HTR-8/SVneo (cell line): ENCODE data around the gene TAOK2.
"Not testable (repeated sequence)": the region's sequence is repeated elsewhere in the genome, so short reads cannot be mapped to it uniquely, and the experiment has no call there.

Experiments
- DNase-seq: peaks from one replicate; pipeline ENCODE4 v3.0.0; 2011; ENCODE audit warnings: low spot score, mixed read lengths; ENCODE audit not compliant: insufficient read length
- FAIRE-seq: peaks from 2 replicates; lab custom pipeline; 2011; peaks lifted over from hg19 to GRCh38; lab: Jason Lieb, UNC

The TAOK2 gene

DNA sequence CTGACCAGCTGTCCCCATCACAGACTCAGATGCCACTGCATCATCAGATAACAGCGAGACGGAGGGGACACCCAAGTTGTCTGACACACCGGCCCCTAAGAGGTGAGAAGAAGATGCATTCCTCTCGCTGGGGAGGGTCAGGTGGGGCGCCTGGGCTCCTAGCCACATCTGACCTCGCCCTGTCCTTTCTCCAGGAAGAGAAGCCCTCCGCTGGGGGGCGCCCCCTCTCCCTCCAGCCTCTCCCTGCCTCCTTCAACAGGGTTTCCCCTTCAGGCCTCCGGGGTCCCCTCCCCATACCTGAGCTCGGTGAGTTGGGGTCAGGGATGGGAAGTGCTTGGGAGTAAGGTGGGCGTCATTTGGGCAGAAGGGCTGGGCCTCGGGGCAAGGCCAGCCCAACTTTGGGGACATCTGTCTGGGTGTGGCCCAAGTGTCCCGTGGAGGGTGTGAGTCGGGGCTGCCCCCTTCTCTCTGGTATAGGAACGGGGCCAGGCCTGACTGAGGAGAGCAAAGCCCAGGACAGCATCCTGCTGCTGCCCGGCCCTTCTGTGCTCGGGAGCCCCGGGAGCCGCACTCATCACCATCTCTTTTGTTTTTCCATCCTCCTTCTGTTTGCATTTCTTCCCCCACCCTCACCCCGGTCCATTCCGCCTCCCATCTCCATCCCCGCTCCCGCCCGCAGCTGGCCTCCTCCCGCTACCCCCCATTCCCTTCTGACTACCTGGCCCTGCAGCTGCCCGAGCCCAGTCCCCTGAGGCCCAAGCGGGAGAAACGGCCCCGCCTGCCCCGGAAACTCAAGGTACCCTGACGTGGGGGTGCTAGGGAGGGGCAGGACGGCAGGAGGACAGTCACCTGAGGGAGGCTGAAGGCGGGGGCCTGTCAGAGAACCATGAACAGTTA, 27.3 kb downstream of the TAOK2 start:
- DNase-seq: no peak
- no peak for FAIRE-seq

- DNase-seq: no peak
- no peak for FAIRE-seq
Measured at GRCh38 chr16:30002614-30003346, 29.1 kb downstream of the TAOK2 start.

DNA sequence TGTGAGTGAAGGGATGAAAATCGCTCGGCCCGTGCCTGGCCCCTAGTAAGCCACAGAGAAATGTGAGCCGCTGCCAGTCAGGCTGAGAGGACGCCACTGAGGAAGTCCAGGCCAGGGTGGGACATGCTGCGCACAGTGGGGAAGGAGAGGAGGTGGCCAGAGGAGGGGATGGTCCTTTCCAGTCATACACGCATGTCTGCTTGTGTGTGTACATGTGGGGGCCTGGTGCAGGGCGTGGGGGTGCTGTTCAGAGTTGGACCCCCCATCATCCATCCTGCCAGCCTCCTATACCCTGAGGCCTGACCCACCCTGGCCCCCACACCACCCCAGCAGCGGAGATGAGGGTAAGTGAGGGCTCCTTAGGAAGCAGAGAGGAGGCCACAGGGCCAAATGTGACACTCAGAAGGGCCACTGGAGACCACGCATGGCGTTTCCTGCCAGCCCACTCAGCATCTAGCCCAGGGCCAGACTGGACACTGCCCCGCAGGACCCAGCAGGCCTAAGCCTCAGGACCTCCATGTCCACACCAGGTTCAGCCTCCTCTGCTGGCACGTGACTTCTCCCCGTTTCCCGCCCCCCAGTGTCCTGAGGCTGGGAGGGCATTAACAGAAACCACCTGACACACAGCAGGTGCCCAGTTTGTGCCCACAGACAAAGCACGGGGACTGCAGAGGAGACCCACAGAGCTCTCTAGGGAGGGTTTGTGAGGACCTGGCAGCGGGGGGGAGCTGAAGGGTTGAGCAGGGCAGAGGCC, 30.2 kb downstream of the TAOK2 start:
- DNase-seq: no peak
- FAIRE-seq: no peak

GRCh38 chr16:30004424-30004776, 30.7 kb downstream of the TAOK2 start:
- FAIRE-seq: no peak
- no peak for DNase-seq

GRCh38 chr16:30004811-30005242, 31.2 kb downstream of the TAOK2 start:
- no peak for FAIRE-seq
- DNase-seq: no peak

- no peak for FAIRE-seq
- peak; percentile 64 for DNase-seq
Measured at GRCh38 chr16:30005341-30006094, 31.9 kb downstream of the TAOK2 start.

- FAIRE-seq (no peak), DNase-seq (no peak)
Measured at GRCh38 chr16:30006095-30006473, 32.4 kb downstream of the TAOK2 start.

DNA sequence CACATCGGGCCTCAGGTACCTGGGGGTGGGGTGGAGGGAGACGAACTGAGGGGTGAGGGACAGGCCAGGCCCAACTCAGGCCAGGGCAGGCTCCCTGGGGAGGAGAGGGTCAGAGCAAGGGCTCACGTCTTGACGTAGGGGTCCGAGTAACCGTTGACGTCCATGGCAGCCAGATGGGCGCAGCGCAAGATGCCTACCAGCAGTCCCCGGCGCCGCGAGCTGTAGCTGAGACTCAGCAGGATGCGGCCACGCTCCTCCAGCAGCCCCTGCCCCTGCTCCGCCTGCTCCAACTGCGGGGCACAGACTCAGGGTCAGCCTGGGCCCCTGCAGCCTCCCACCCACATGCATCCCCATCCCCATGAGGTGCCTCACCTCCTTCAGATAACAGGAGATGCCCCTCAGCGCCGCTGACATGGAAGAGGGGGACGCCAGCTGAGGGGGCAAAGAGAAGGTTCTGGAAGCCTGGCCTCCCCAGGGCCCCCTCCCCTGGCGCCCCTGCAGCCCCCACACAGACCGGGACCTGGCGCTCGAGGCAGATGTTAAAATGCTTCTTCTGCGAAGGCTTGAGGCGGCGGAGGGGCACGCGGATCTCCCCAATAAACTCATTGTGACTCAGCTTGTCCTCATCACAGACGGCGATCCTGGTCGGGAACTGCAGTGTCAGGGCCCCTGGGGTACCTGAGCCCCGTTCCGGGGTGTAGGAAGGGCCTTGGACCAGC, 33.1 kb downstream of the TAOK2 start:
- no peak for DNase-seq
- no peak for FAIRE-seq

DNA sequence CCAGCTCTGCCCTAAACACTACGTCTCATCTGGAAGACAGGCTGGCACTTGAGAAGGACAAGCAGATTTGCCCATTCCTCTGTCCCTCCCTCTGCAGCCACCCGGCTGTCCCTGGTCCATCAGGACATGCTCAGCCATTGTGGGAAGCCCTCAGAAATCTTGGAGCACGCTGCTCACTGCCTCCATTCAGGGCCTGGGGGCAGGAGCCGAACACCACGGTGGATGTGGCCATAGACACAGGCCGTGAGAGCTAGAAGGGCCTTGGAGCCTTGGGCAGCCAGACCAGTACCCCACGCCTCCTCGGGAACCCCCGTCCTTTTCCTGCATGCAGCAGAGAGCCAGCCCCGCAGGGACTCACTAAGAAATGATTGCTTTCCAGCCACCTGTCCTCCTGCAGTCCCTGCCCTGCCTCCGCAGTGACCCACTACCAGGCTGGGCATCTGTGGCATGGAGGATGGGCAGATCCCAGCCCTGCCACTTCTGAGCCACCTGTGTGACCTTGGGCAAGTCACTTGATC, 33.8 kb downstream of the TAOK2 start:
- no peak for FAIRE-seq

GRCh38 chr16:30009085-30009862, 35.6 kb downstream of the TAOK2 start:
- FAIRE-seq (no peak), DNase-seq (no peak)

More for the DNA sequence above, 33.8 kb downstream of the TAOK2 start:
- no peak for DNase-seq

GRCh38 chr16:30009990-30010843, 36.5 kb downstream of the TAOK2 start:
- DNase-seq (no peak), FAIRE-seq (no peak)

DNA sequence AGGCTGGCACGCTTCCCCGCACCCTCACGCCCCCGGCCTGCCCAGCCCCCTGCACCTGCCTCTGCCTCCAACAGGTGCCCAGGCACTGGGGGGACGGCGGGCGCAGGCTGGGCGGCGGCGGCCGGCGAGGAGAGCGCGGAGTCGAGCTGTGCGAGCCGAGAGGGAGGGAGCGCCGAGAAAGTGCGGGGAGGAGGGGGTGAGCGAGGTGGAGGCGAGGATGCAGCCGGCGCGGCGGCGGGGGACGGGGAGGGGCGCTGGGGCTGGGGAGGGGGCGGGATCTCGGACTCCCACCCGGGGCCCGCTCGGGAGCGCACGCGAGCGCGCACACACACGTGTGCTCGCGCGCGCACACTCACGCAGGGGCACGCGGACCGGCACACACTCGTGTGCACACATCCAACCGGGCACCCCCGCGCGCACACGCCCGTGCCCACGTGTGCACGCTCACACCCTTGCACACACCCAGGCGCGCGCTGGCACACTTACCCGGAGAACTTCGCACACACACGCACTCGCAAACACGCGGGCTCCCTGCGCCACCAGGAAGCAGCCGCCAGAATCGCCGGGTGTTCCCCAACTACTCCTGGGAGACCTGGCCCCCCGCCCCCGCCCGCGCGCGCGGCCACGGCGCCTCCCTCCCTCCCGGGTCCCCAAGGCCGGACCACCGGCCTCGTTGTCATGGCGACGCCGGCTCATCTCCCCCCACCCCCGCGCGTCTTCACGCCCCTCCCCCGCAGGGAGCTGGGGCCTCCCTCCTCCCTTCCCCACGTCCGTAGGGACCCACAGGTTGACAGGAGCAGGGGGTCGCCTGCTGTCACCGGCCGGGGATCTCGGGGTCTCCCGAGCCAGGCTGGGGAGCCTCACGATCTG, 37.4 kb downstream of the TAOK2 start, which contains the start of gene DOC2A:
Gene DOC2A, minus strand, starts transcription at position 184 of the 870 bp plus-strand sequence. CDS start 805 bp downstream, outside the sequence.
- no peak for DNase-seq
- FAIRE-seq: peak; percentile 59

GRCh38 chr16:30011714-30012504, 38.2 kb downstream of the TAOK2 start:
- no peak for DNase-seq
- FAIRE-seq: no peak

GRCh38 chr16:30012598-30012997, 38.9 kb downstream of the TAOK2 start:
- FAIRE-seq, DNase-seq: not testable (repeated sequence)

GRCh38 chr16:30015450-30015849, 41.8 kb downstream of the TAOK2 start:
- not testable (repeated sequence) for DNase-seq, FAIRE-seq
